NCI-H774 (cell line): Measurements from ENCODE around the gene ALDH1L1.

Experiments used
- DNase-seq: peaks from one replicate; lab custom pipeline; 2025; lab: John Stamatoyannopoulos, UW

Gene ALDH1L1

GRCh38 chr3:126134219-126134975 lies 46.0 kb downstream of the ALDH1L1 start:
- DNase-seq: peak; percentile 11

- no peak for DNase-seq
Observed at GRCh38 chr3:126133606-126134005, 46.8 kb downstream of the ALDH1L1 start.

- no peak for DNase-seq
Observed at GRCh38 chr3:126132751-126133511, 47.5 kb downstream of the ALDH1L1 start.

GRCh38 chr3:126131881-126132750 lies 48.3 kb downstream of the ALDH1L1 start:
- DNase-seq: no peak

GRCh38 chr3:126130981-126131745 lies 49.2 kb downstream of the ALDH1L1 start:
- no peak for DNase-seq

- DNase-seq: no peak
Observed at GRCh38 chr3:126130081-126130855, 50.1 kb downstream of the ALDH1L1 start.

GRCh38 chr3:126129398-126129891 lies 50.9 kb downstream of the ALDH1L1 start:
- DNase-seq: no peak

GRCh38 chr3:126128504-126129397 lies 51.6 kb downstream of the ALDH1L1 start:
- DNase-seq: no peak

GRCh38 chr3:126127904-126128303 lies 52.5 kb downstream of the ALDH1L1 start:
- DNase-seq: no peak

- DNase-seq: no peak
Observed at GRCh38 chr3:126127452-126127851, 52.9 kb downstream of the ALDH1L1 start.

GRCh38 chr3:126126811-126127431 lies 53.5 kb downstream of the ALDH1L1 start:
- DNase-seq: no peak

- DNase-seq: no peak
Observed at GRCh38 chr3:126126286-126126685, 54.1 kb downstream of the ALDH1L1 start.

- DNase-seq: no peak
Observed at GRCh38 chr3:126125781-126126251, 54.6 kb downstream of the ALDH1L1 start.

GRCh38 chr3:126125341-126125740 lies 55.0 kb downstream of the ALDH1L1 start:
- no peak for DNase-seq

GRCh38 chr3:126124896-126125295 lies 55.5 kb downstream of the ALDH1L1 start:
- no peak for DNase-seq

- DNase-seq: peak; percentile 32
Observed at GRCh38 chr3:126124148-126124868, 56.1 kb downstream of the ALDH1L1 start.

GRCh38 chr3:126121632-126122031 lies 58.8 kb downstream of the ALDH1L1 start:
- no peak for DNase-seq

GRCh38 chr3:126121074-126121473 lies 59.3 kb downstream of the ALDH1L1 start:
- DNase-seq: no peak
